Measurements from ENCODE around the gene IGFBP6.

IGFBP6 gene

GRCh38 chr12:53123578-53124351 lies 26.3 kb downstream of the IGFBP6 start:
- Histone ChIP-seq H3K36me3 (ENCODE audit: insufficient read depth, low read length) (no peaks in the 10 kb centered on the region), H3K9ac (ENCODE audit: low read depth, low read length) (no peak overlapping the region), H3K4me1 (ENCODE audit: insufficient read depth, low read length) (no peaks in the 10 kb centered on the region), H3K9me3 (ENCODE audit: control insufficient read depth, insufficient read depth, low read length) (no peaks in the 10 kb centered on the region)

GRCh38 chr12:53124352-53124723 lies 26.9 kb downstream of the IGFBP6 start:
- Histone ChIP-seq H3K9me3 (ENCODE audit: control insufficient read depth, insufficient read depth, low read length) (no peaks in the 10 kb centered on the region), H3K9ac (ENCODE audit: low read depth, low read length) (no peak overlapping the region), H3K36me3 (ENCODE audit: insufficient read depth, low read length) (no peaks in the 10 kb centered on the region), H3K4me1 (ENCODE audit: insufficient read depth, low read length) (no peaks in the 10 kb centered on the region)

GRCh38 chr12:53127169-53127568 lies 29.7 kb downstream of the IGFBP6 start:
- H3K4me1 ChIP-seq (ENCODE audit: insufficient read depth, low read length), result no peaks in the 10 kb centered on the region
- H3K9me3 ChIP-seq (ENCODE audit: control insufficient read depth, insufficient read depth, low read length), result no peaks in the 10 kb centered on the region
- no peaks in the 10 kb centered on the region for H3K36me3 ChIP-seq (ENCODE audit: insufficient read depth, low read length)
- no peak overlapping the region for H3K9ac ChIP-seq (ENCODE audit: low read depth, low read length)

GRCh38 chr12:53128780-53129569 lies 31.5 kb downstream of the IGFBP6 start:
- no peaks in the 10 kb centered on the region for H3K4me1 ChIP-seq (ENCODE audit: insufficient read depth, low read length)
- H3K9me3 ChIP-seq (ENCODE audit: control insufficient read depth, insufficient read depth, low read length), result no peaks in the 10 kb centered on the region
- H3K9ac ChIP-seq (ENCODE audit: low read depth, low read length), result no peak overlapping the region
- H3K36me3 ChIP-seq (ENCODE audit: insufficient read depth, low read length), result no peaks in the 10 kb centered on the region

- Histone ChIP-seq H3K9me3 (ENCODE audit: control insufficient read depth, insufficient read depth, low read length) (no peaks in the 10 kb centered on the region), H3K9ac (ENCODE audit: low read depth, low read length) (no peak overlapping the region), H3K36me3 (ENCODE audit: insufficient read depth, low read length) (no peaks in the 10 kb centered on the region), H3K4me1 (ENCODE audit: insufficient read depth, low read length) (no peaks in the 10 kb centered on the region)
Measured at GRCh38 chr12:53131844-53132243, 34.4 kb downstream of the IGFBP6 start.

GRCh38 chr12:53133722-53134121 lies 36.3 kb downstream of the IGFBP6 start:
- H3K4me1 ChIP-seq (ENCODE audit: insufficient read depth, low read length), result no peaks in the 10 kb centered on the region
- H3K36me3 ChIP-seq (ENCODE audit: insufficient read depth, low read length), result no peaks in the 10 kb centered on the region
- no peak overlapping the region for H3K9ac ChIP-seq (ENCODE audit: low read depth, low read length)
- H3K9me3 ChIP-seq (ENCODE audit: control insufficient read depth, insufficient read depth, low read length), result no peaks in the 10 kb centered on the region

GRCh38 chr12:53143355-53143754 lies 45.9 kb downstream of the IGFBP6 start:
- Histone ChIP-seq H3K36me3 (ENCODE audit: insufficient read depth, low read length) (no peaks in the 10 kb centered on the region), H3K9ac (ENCODE audit: low read depth, low read length) (no peak overlapping the region), H3K9me3 (ENCODE audit: control insufficient read depth, insufficient read depth, low read length) (0 out of 2 replicates have a peak, but pooled peaks cover 8% of the 10 kb centered on the region), H3K4me1 (ENCODE audit: insufficient read depth, low read length) (no peaks in the 10 kb centered on the region)

GRCh38 chr12:53145383-53146260 lies 48.2 kb downstream of the IGFBP6 start:
- no peaks in the 10 kb centered on the region for H3K4me1 ChIP-seq (ENCODE audit: insufficient read depth, low read length)
- no peak overlapping the region for H3K9ac ChIP-seq (ENCODE audit: low read depth, low read length)
- H3K9me3 ChIP-seq (ENCODE audit: control insufficient read depth, insufficient read depth, low read length), result no peaks in the 10 kb centered on the region
- H3K36me3 ChIP-seq (ENCODE audit: insufficient read depth, low read length), result no peaks in the 10 kb centered on the region

- H3K36me3 ChIP-seq (ENCODE audit: insufficient read depth, low read length), result no peaks in the 10 kb centered on the region
- no peaks in the 10 kb centered on the region for H3K4me1 ChIP-seq (ENCODE audit: insufficient read depth, low read length)
- no peaks in the 10 kb centered on the region for H3K9me3 ChIP-seq (ENCODE audit: control insufficient read depth, insufficient read depth, low read length)
- H3K9ac ChIP-seq (ENCODE audit: low read depth, low read length), result no peak overlapping the region
Measured at GRCh38 chr12:53147181-53147580, 49.7 kb downstream of the IGFBP6 start.

- Histone ChIP-seq H3K4me1 (ENCODE audit: insufficient read depth, low read length) (no peaks in the 10 kb centered on the region), H3K9ac (ENCODE audit: low read depth, low read length) (no peak overlapping the region), H3K36me3 (ENCODE audit: insufficient read depth, low read length) (no peaks in the 10 kb centered on the region), H3K9me3 (ENCODE audit: control insufficient read depth, insufficient read depth, low read length) (no peaks in the 10 kb centered on the region)
Measured at GRCh38 chr12:53147653-53148052, 50.2 kb downstream of the IGFBP6 start.

- Histone ChIP-seq H3K9ac (ENCODE audit: low read depth, low read length) (no peak overlapping the region), H3K9me3 (ENCODE audit: control insufficient read depth, insufficient read depth, low read length) (no peaks in the 10 kb centered on the region), H3K36me3 (ENCODE audit: insufficient read depth, low read length) (no peaks in the 10 kb centered on the region), H3K4me1 (ENCODE audit: insufficient read depth, low read length) (no peaks in the 10 kb centered on the region)
Measured at GRCh38 chr12:53151039-53151438, 53.6 kb downstream of the IGFBP6 start.

All from ES-I3 (cell line).